Thyroid gland (tissue), 4 donors: Measurements from ENCODE around the gene CDHR5.

ENCODE experiments used
- POLR2A ChIP-seq, 2 donors: fragments of 450-650 bp; IDR thresholded peaks; one replicate each; pipeline ENCODE4 v1.6.1; 2017; ENCODE audit warnings: antibody characterized with exemption in 2 of 2, mild to moderate bottlenecking in 2 of 2, moderate library complexity in 1 of 2
- TF ChIP-seq, protein P1 (sequence below), 6 experiments: fragments of 200-600 bp in 3 of 6; fragments of 450-650 bp in 3 of 6; sonication (generic) in 3 of 6; IDR thresholded peaks; one replicate each; pipeline ENCODE4 v1.5.1; 2016 to 2019; ENCODE audit warnings: antibody characterized with exemption in 6 of 6, mild to moderate bottlenecking in 2 of 6, inconsistent platforms in 1 of 6, moderate library complexity in 1 of 6

GRCh38 chr11:628056-628455 is 3.3 kb upstream of the CDHR5 start:
- TF ChIP-seq, protein P1, sequence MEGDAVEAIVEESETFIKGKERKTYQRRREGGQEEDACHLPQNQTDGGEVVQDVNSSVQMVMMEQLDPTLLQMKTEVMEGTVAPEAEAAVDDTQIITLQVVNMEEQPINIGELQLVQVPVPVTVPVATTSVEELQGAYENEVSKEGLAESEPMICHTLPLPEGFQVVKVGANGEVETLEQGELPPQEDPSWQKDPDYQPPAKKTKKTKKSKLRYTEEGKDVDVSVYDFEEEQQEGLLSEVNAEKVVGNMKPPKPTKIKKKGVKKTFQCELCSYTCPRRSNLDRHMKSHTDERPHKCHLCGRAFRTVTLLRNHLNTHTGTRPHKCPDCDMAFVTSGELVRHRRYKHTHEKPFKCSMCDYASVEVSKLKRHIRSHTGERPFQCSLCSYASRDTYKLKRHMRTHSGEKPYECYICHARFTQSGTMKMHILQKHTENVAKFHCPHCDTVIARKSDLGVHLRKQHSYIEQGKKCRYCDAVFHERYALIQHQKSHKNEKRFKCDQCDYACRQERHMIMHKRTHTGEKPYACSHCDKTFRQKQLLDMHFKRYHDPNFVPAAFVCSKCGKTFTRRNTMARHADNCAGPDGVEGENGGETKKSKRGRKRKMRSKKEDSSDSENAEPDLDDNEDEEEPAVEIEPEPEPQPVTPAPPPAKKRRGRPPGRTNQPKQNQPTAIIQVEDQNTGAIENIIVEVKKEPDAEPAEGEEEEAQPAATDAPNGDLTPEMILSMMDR (IDR thresholded peaks at IDR 0.05) = no peak
- no peak for TF ChIP-seq POLR2A (IDR thresholded peaks at IDR 0.05)
